HG03378 (cell line): Measurements from ENCODE around the gene NKD1.
"Not testable (repeated sequence)": the region's sequence is repeated elsewhere in the genome, so short reads cannot be mapped to it uniquely, and the experiment has no call there.

Source experiments
- ATAC-seq: cut with Tn5 transposase; IDR thresholded peaks from one replicate; pipeline ENCODE4 v1.9.1; 2021; ENCODE audit warnings: mild to moderate bottlenecking, moderate library complexity; ENCODE audit not compliant: unreplicated experiment

NKD1 gene, protein sequence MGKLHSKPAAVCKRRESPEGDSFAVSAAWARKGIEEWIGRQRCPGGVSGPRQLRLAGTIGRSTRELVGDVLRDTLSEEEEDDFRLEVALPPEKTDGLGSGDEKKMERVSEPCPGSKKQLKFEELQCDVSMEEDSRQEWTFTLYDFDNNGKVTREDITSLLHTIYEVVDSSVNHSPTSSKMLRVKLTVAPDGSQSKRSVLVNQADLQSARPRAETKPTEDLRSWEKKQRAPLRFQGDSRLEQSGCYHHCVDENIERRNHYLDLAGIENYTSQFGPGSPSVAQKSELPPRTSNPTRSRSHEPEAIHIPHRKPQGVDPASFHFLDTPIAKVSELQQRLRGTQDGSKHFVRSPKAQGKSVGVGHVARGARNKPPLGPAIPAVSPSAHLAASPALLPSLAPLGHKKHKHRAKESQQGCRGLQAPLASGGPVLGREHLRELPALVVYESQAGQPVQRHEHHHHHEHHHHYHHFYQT

DNA sequence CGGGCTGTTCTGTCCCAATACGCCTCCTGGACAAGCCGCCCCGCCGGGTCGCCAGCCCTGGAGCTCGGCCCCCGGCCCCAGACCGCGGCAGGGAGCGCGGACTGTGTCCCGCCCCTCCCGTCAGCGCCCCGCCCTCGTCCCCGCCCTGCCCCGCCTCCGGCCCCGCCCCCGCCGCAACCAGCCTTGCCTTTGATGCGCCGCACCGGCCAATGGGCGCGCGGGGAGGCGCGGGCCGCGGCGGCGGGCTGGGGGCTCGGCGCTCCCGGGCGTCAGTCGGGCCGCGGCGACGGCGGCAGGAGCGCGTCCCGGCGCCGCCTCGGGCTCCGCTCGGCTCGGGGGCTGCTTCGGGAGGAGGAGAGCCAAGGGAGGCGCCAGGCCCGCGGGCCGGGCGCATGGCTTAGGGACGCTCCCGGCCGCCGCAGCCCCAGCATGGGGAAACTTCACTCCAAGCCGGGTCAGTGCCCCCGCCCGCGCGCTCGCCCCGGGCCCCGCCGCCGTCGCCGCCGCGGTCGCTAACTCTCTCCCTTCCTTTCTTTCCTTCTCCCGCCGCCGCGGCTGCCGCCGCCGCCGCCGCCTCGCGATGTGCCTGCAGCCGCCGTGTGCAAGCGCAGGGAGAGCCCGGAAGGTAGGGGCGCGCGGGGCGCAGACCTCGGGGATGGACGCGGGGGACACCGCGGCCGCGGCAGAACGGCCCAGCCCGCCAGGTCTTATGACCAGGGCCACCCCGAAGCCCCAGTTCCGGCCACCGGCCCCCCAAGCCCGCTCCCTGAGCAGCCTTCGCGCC is at the start of gene NKD1:
Gene NKD1, plus strand, starts transcription at position 272 of the 784 bp plus-strand sequence. Its CDS starts 158 bp downstream, at position 430.
- peak; percentile 54 for ATAC-seq

DNA sequence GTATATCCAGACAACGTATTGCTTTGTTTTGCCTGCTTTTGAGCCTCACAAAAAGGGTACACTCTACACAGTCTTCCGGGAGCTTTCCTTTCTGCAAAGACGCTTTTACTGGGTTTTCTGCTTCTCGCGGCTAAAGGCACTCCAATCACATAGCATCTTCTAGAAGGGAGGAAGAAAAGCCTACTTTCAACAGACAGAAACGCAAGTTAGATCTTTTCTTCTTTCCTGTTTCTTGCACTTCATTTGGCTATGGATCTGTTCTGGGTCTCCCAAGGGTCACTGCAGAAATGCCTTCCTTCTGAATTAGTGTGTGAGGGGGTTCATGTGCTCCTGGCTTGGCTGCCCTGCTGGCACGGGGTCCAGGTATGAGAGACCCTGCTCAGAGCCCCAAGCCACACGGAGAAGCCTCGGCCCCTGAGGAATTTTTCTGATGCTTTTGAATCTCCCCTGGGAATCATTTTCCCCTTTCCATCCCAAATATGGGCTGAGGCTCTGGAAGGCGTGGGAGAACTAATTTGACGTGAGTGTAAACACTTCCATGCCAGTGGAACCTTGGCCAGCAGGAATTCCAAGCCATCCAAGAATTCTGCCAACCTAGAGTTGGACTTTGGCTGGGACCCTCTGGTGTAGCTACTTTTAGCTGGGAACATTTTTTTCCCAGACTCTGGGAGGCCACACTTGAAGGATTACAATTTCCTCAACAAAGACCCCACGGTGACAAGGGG is 49.6 kb upstream of the NKD1 start:
- no peak for ATAC-seq

DNA sequence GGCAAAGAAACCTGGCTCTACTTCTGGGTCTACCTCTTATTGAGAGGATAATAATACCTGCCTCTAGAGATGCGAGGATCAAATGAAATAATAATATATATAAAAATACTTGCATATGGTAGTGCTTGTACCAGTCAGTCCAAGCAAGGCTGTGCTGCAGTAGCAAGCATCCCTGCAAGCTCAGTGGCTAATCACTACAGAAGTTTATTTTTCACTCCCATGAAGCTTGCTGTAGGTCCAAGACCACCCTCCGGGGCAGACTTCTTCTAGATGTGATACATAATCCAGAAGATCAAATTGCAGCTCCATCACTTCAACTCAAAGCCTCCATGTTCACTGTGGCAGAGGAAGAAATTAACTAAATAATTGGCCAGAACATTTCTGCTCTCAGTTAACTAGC is 48.9 kb upstream of the NKD1 start:
- no peak for ATAC-seq

DNA sequence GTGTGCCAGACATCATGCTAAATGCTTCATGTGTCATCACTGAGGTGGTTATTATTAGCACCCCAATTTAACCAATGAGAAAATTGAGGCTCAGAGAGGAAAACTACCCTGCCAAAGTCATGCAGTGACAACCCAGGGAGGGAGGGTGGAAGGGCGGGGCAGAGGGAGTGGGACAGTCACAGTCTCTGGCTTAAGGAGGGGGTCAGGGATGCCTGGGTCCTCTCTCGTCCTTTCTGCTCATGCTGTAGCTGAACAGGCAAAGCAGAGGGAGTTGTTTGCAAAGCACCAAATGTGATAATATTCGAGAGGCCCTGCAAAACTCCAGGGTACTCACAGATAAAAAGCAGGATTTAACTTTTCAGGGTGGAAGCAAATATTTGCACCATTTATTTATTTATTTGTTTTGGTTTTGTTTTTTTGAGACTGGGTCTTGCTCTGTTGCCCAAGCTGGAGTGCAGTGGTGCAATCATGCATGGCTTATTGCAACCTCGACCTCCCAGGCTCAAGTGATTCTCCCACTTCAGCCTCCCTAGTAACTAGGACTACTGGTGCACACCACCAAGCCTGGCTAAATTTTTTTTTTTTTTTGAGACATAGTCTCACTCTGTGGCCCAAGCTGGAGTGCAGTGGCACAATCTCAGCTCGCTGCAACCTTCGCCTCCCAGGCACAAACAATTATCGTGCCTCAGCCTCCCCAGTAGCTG is 47.9 kb upstream of the NKD1 start:
- ATAC-seq, result no peak

DNA sequence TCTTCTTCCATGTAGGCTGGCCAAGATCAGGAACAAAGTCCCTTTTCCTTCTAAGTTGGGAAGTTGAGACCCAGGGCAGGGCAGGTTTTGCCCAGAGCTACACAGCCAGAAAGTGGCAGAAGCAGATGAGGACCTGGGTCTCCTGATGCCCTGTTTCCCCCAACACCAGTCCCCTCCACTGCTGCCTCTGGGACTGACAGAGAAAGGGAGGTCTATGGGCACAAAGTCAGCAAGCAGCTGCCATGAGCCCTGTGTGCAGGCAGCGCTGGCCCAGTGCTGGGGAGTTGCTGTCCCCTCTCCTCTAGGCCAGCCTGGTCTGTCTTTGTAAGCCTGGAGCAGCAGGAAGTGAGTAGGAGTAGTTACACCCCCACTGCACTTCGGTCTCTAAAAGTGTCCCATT is 46.9 kb upstream of the NKD1 start:
- ATAC-seq, result no peak

DNA sequence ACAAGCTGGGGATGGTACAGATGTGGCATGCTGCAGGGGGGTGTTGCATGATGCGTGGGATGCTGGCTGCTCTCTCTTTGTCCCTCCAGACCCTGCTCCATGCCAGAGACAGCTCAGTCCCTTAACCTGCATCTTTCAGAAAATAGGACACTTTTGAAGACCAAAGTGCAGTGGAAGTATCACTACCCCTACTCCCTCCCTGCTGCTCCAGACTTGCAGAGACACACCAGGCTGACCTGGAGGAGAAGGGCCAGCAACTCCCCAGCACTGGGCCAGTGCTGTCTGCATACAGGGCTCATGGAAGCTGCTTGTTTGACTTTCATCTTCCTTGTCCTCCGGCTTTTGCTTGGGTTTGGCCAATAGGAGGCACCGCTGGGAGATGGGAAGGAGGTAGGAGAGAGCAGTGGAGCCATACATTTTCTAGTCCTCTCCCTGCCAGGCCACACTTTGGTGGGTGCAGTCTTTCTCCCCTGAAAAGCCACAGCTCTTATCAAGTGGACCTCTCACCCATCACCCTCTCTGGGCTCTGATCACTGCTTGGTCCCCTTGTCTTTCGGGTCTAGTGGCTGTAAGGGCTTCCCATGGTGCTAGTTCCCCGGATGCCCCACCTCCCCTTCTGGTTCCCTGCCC is 46.1 kb upstream of the NKD1 start:
- no peak for ATAC-seq

DNA sequence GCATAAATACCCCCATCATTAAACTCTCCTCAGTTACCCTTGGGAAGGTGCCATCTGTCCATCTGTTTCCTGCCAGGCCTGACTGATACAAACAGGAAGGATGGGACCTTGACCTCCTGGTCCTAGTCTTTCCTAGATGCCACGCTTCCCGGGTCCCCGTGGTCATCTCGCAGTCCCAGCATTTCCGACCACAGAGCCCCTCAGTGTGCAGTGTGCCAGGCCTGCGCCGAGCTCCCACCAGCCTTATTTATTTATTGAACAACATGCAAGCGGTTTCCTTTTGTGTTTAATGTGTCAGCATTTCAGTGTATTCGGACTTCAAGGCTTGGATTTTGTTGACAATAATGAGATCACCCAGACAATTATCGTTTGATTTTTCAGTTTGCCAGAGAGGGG is 45.6 kb upstream of the NKD1 start:
- ATAC-seq, result no peak

DNA sequence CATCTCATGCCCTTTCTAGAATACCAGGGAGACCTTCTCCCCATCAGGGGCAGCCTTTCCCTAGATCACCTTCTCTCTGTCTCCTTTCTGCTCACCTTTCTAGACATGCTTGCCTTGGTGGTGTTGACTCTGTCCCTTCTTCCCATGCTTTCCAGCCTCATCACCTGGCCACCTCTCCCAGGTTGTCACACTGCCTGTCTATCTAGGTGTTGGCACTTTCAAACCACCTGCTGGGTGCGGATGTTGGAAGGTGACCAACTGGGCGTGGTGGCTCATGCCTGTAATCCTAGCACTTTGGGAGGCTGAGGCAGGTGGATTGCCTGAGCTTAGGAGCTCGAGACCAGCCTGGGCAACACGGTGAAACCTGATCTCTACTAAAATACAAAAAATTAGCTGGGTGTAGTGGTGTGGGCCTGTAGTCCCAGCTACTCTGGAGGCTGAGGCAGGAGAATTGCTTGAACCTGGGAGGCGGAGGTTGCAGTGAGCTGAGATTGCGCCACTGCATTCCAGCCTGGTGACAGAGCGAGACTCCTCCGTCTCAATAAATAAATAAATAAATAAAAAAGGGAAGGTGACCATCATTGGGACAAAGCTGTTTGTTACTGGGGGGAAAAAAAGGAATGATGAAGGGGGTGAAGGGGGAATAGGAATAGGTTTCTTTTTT is 44.2 kb upstream of the NKD1 start:
- ATAC-seq, result not testable (repeated sequence)

DNA sequence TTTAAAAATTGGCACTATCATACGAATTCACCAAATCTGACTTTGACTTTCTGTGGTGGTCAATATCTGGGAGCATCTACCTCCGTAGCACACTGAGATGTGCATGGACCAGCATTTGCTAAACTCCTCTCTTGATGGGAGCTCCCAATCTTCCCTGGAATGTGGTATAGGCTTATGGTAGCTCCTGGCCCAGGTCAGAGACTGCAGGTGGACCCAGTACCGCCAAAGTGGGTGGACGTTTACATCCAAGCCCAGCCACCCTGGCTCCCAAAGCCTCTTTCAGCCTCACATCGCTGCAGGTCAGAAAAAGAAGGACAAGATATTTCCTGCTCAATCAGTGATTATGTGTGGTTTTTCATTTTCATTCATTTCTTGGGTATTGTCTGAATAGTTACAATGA is 43.1 kb upstream of the NKD1 start:
- ATAC-seq, result no peak

DNA sequence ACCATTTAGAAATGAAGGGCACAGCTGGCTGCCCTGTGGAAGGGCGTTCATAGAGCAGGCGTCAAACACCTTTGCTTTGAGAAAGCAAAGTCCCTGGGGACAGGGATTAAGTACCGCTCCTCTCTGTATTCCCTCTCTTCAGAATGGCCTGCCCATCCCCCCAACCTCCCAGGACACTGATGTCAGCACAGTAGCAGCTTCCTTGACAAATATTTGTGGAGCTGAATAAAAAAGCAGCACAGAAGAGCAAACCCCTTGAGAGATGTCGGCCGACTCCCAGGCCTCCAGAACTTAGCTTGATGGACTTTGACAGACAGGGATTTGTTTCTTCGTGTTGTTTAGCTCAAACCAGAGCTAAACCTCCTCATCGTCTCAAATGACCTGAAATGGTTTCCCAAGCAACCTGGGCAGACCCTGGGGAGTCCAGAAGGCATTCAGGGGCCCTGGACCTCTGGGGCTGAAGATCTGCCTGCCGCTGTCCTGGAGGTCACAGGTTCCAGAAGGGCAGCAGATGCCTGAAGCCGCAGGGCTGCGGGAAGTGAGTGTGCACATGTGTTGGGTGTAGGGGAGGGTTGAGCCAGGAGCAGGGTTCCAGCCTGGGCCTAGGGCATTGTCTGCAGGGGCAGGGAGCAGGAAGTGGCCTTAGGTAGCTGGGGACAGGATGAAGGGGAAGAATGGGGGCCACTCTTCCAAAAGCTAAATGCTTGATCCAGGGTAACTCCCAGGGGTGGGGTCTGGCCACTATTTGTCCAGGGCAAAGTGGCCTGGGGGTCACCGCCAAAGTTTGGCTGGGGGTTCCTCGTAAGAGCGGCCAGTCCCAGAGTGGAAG is 42.3 kb upstream of the NKD1 start:
- ATAC-seq, result no peak

DNA sequence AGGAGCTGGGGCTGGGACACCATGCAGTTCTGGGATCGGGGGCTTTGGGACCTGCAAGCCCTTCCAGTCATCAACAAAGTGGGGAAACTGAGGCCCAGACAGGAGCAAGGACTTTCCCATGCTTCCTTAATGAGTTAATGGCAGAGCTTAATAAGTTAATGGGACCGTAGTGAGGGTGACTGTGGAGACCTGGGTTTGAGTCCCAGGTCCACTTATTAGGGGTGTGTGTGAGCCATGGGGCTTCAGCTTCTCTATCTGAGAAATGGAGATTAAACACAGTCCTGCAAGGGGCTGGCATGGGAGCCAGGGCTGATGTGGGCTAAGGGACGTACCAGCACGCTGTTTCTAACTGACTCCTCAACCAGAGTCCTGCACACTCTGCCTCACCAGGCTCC is 41.7 kb upstream of the NKD1 start:
- ATAC-seq, result no peak

DNA sequence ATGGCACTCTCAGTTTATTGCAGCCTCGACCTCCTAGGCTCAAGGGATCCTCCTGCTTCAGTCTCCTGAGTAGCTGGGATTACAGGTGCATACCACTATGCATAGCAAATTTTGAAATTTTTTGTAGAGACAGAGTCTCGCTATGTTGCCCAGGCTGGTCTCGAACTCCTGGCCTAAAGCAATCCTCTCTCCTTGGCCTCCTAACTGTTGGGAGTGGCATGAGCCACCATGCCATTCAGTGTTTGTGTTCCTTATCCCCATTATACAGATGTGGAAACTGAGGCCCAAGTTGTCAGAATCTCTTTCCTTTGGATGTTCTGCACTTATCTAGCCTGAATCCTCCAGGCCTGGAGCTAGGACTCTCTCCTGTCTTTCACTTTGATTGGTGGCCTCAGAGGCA is 40.8 kb upstream of the NKD1 start:
- no peak for ATAC-seq

DNA sequence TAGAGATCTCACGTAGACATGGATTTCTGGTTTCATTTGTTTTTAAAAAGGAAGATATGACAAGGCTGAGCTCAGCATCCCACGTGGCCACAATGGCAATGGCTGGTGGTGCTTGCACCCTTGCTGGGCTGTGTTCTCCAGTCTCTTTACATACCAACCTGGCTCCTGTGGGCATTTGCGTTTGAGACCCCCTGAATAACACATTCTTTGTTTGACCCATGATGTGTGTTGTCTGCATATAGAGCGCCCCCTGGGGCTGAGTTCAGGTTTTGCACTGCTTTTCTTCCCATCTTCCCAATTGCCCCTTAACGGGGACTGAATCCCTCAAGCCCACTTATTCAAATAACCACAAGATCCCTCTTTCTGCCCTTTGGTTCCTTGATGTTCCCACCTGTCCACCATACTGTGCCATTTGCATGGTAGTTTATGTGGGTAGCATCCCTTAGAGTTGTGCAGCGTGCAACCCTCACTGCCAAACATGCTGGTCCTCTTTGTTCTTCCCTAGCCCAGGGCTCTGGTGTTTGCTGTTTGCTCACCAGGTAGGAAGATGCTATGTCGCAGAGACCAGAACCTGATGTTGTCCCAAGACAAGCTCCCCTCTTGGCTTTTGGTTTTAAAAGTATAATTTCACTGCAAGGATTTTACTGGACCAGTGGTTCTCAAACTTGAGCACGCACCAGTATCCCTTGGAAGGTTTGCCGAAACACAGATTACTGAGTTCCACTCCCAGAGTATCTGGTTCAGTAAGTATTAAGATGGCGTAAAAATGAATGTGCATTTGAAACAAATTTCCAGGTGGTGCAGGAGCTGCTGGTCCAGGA is 38.5 kb upstream of the NKD1 start:
- ATAC-seq, result no peak

DNA sequence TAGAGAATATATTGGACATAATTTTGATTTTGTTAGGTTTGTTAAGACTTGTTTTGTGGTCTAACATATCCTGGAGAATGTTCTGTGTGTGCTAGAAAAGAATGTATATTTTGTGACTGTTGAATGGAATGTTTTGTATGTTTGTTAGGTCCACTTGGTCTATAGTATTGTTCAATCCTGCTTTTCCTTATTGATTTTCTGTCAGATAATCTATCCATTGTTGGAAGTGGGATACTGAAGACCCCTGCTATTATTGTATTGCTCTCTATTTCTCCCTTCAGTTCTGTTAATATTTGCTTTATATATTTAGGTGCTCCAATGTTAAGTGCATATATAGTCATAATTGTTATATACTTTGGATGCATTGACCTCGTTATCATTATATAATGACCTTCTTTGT is 33.0 kb upstream of the NKD1 start:
- ATAC-seq, result no peak

DNA sequence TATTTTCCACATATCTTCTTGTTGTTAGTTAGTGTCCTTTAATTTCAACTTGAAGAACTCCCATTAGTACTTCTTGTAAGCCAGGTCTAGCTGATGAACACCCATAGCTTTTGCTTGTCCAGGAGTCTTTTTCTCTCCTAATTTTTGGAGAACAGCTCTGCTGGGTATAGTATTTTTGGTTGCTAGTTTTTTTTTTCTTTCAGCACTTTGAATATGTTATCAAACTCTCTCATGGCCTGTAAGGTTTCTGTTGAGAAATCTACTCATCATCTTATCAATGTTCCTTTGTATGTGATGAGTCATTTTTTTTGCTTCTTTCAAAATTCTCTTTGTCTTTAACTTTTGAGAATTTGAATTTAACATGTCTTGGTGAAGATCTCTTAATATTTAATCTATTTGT is 31.8 kb upstream of the NKD1 start:
- no peak for ATAC-seq

DNA sequence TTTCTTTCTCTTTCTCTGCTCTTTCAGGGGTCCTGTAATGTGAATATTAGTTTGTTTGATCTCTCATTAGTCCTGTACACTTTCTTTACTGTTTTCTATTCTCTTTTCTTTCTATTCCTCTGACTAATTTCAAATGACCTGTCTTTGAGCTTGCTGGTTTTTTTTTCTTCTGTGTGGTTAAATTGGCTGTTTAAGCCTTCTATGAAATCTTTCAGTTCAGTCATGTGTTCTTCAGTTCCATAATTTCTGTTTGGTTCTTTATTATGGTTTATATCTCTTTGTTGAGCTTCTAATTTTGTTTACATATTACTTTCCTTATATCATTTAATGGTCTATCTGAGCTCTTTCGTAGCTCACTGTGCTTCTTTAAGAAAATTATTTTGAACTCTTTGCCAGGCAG is 31.3 kb upstream of the NKD1 start:
- ATAC-seq, result no peak

DNA sequence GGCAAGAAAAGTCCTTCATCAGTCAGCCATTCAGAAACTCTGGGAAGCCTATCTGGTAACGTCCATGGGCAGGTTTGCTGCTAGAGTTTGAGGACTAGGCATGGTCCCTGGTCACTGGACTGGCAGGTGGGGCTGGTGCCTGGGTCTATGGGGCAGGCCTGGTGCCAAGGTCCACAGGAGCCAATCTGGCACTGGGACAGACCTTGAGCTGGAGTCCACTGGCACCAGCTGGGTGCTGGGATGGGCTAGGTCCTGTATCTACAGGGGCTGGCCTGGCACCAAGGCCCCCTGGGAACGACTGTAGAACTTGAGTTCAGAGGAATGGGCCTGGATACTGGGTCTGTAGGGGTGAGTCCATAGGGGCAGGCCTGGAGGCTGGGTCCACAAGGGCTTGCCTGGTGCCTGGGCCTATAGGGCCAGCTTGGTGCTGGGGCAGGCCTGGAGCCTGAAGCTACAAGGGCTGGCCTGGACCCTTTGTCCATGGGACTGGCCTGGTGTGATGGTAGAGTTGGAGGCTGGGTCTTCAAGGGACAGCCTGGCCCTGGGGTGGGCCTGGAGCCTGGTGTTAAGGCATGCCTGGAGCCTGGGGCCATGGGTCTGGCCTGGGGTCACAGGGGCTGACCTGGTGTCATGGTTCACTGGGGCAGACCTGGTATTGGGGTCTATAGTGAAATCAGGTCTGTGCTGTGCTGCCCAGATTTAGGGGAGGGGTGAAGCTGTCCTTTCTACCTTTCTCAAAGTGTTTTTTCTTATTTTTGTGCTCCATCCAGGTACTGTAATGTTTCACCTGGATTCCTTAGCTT is 30.5 kb upstream of the NKD1 start:
- ATAC-seq, result no peak
